ENCODE measurements around the gene ABITRAM. TPM values are rescaled to one million over a fixed set of nuclear protein-coding genes. Genes with fewer than 3 reads are reported as not detected.
A peak's percentile ranks its signal among the peaks of the same experiment; 100 is the strongest.

ABITRAM gene
- total and polyA plus RNA-seq, 2 of the 13 experiments (the other 11 are each of a cell fraction or from before 2014, with no cell fraction given): 10.2 to 21.6 TPM

DNA sequence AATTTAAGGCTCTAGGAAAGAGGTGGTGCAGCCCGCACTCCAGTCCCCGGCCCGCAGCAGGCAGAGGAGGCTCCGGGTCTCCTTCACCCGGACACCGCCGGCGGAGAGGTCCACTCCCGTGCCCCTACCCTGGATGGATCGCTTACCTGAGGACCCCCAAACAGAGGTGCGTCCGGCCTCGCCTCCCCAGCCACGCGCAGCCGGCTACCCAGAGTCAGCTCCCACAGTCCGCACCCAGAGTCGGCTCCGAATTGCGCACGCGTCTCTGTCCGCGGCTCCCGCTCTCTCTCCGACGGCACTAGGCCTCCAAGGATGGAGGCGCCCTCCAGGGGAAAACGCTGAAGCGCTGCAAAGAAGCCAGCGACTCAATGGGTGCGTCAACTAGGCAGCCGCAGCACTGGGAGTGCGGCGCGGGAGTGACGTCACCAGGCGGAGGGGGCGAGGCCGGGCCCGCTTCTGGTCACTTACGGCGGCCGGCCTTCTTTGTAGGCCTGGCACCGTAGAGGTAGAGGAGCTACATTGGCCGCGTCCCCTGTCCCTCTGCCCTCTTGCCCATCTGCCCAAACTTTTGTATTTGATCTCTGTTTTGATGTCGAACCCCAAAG, 380 bp upstream of the ABITRAM start, which contains the start of gene ELP1 (continued):
- TF ChIP-seq NR3C1 (CRISPR knock-in tag; IDR thresholded peaks at IDR 0.05) (no peak), AGO2 (optimal IDR thresholded peaks at IDR 0.05; ENCODE audit: low read depth, low read length) (peak; percentile 92), ZNF703 (CRISPR knock-in tag; IDR thresholded peaks at IDR 0.05; ENCODE audit: borderline replicate concordance) (0 out of 2 replicates have a peak, but pooled peaks have one; percentile 47), ZNF343 (CRISPR knock-in tag; IDR thresholded peaks at IDR 0.05) (peak; percentile 66), ARNT (IDR thresholded peaks at IDR 0.05) (no peak), SKI (IDR thresholded peaks at IDR 0.05; ENCODE audit: partially characterized antibody) (peak; percentile 21), SCMH1 (CRISPR knock-in tag; IDR thresholded peaks at IDR 0.05; ENCODE audit: borderline replicate concordance) (no peak), ZNF776 (CRISPR knock-in tag; IDR thresholded peaks at IDR 0.05) (0 out of 2 replicates have a peak, but pooled peaks have one; percentile 10), MEIS2 (CRISPR knock-in tag; IDR thresholded peaks at IDR 0.05) (peak; percentile 65; the same call in 1 of the 2 replicates), CBX1 (IDR thresholded peaks at IDR 0.05; ENCODE audit: low read depth) (peak; percentile 49), ZFP90 (CRISPR knock-in tag; IDR thresholded peaks at IDR 0.05; ENCODE audit: borderline replicate concordance) (peak; percentile 75; the same call in 1 of the 2 replicates), NFRKB (IDR thresholded peaks at IDR 0.05) (no peak), SNAPC2 (CRISPR knock-in tag; IDR thresholded peaks at IDR 0.05) (no peak), ZNF251 (CRISPR knock-in tag; IDR thresholded peaks at IDR 0.05) (0 out of 2 replicates have a peak, but pooled peaks have one; percentile 36), NR2F6 (IDR thresholded peaks at IDR 0.05) (no peak), NR2F6 (CRISPR knock-in tag; IDR thresholded peaks at IDR 0.05) (peak; percentile 31), ZNF224 (CRISPR knock-in tag; IDR thresholded peaks at IDR 0.05) (no peak)
- TF ChIP-seq, protein P1, sequence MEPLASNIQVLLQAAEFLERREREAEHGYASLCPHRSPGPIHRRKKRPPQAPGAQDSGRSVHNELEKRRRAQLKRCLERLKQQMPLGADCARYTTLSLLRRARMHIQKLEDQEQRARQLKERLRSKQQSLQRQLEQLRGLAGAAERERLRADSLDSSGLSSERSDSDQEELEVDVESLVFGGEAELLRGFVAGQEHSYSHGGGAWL (CRISPR knock-in tag; IDR thresholded peaks at IDR 0.05): peak; percentile 82
- TF ChIP-seq, protein P2, sequence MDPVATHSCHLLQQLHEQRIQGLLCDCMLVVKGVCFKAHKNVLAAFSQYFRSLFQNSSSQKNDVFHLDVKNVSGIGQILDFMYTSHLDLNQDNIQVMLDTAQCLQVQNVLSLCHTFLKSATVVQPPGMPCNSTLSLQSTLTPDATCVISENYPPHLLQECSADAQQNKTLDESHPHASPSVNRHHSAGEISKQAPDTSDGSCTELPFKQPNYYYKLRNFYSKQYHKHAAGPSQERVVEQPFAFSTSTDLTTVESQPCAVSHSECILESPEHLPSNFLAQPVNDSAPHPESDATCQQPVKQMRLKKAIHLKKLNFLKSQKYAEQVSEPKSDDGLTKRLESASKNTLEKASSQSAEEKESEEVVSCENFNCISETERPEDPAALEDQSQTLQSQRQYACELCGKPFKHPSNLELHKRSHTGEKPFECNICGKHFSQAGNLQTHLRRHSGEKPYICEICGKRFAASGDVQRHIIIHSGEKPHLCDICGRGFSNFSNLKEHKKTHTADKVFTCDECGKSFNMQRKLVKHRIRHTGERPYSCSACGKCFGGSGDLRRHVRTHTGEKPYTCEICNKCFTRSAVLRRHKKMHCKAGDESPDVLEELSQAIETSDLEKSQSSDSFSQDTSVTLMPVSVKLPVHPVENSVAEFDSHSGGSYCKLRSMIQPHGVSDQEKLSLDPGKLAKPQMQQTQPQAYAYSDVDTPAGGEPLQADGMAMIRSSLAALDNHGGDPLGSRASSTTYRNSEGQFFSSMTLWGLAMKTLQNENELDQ (CRISPR knock-in tag; IDR thresholded peaks at IDR 0.05; ENCODE audit: borderline replicate concordance): no peak
- TF ChIP-seq, protein P3, sequence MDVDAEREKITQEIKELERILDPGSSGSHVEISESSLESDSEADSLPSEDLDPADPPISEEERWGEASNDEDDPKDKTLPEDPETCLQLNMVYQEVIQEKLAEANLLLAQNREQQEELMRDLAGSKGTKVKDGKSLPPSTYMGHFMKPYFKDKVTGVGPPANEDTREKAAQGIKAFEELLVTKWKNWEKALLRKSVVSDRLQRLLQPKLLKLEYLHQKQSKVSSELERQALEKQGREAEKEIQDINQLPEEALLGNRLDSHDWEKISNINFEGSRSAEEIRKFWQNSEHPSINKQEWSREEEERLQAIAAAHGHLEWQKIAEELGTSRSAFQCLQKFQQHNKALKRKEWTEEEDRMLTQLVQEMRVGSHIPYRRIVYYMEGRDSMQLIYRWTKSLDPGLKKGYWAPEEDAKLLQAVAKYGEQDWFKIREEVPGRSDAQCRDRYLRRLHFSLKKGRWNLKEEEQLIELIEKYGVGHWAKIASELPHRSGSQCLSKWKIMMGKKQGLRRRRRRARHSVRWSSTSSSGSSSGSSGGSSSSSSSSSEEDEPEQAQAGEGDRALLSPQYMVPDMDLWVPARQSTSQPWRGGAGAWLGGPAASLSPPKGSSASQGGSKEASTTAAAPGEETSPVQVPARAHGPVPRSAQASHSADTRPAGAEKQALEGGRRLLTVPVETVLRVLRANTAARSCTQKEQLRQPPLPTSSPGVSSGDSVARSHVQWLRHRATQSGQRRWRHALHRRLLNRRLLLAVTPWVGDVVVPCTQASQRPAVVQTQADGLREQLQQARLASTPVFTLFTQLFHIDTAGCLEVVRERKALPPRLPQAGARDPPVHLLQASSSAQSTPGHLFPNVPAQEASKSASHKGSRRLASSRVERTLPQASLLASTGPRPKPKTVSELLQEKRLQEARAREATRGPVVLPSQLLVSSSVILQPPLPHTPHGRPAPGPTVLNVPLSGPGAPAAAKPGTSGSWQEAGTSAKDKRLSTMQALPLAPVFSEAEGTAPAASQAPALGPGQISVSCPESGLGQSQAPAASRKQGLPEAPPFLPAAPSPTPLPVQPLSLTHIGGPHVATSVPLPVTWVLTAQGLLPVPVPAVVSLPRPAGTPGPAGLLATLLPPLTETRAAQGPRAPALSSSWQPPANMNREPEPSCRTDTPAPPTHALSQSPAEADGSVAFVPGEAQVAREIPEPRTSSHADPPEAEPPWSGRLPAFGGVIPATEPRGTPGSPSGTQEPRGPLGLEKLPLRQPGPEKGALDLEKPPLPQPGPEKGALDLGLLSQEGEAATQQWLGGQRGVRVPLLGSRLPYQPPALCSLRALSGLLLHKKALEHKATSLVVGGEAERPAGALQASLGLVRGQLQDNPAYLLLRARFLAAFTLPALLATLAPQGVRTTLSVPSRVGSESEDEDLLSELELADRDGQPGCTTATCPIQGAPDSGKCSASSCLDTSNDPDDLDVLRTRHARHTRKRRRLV (CRISPR knock-in tag; IDR thresholded peaks at IDR 0.05): 0 out of 2 replicates have a peak, but pooled peaks have one; percentile 11
- TF ChIP-seq, protein P4, sequence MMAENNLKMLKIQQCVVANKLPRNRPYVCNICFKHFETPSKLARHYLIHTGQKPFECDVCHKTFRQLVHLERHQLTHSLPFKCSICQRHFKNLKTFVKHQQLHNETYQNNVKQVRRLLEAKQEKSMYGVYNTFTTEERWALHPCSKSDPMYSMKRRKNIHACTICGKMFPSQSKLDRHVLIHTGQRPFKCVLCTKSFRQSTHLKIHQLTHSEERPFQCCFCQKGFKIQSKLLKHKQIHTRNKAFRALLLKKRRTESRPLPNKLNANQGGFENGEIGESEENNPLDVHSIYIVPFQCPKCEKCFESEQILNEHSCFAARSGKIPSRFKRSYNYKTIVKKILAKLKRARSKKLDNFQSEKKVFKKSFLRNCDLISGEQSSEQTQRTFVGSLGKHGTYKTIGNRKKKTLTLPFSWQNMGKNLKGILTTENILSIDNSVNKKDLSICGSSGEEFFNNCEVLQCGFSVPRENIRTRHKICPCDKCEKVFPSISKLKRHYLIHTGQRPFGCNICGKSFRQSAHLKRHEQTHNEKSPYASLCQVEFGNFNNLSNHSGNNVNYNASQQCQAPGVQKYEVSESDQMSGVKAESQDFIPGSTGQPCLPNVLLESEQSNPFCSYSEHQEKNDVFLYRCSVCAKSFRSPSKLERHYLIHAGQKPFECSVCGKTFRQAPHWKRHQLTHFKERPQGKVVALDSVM (CRISPR knock-in tag; IDR thresholded peaks at IDR 0.05): peak; percentile 77
